Neural crest cell (in vitro differentiated cells): ENCODE results near the gene RARRES1. TPM values are rescaled to one million over a fixed set of nuclear protein-coding genes. Genes with fewer than 3 reads are reported as not detected.

Experiments used
- DNase-seq: peaks from one replicate; pipeline ENCODE4 v3.0.0; 2021; ENCODE audit warnings: low read depth, mixed read lengths, low spot score
- H3K27ac Mint-ChIP-seq: one replicate; pipeline ENCODE4 v1.8.0; 2021; ENCODE audit warnings: mild to moderate bottlenecking, mixed read lengths; ENCODE audit not compliant: unreplicated experiment
- H3K27me3 Mint-ChIP-seq: 2 replicates; pipeline ENCODE4 v1.8.0; 2021; ENCODE audit warnings: low read depth, mild to moderate bottlenecking, mixed read lengths
- H3K36me3 Mint-ChIP-seq: 2 replicates; pipeline ENCODE4 v1.8.0; 2021; ENCODE audit warnings: low read depth, mild to moderate bottlenecking, mixed read lengths
- H3K4me1 Mint-ChIP-seq: 2 replicates; pipeline ENCODE4 v1.8.0; 2021; ENCODE audit warnings: mixed read lengths
- H3K4me3 Mint-ChIP-seq: one replicate; pipeline ENCODE4 v1.8.0; 2021; ENCODE audit warnings: mild to moderate bottlenecking, mixed read lengths
- H3K9me3 Mint-ChIP-seq: 2 replicates; pipeline ENCODE4 v1.8.0; 2021; ENCODE audit warnings: mixed read lengths
- CTCF ChIP-seq: fragments of 200-600 bp; sonication (generic); conservative IDR thresholded peaks from 2 replicates; pipeline ENCODE4 v1.5.0; 2021; ENCODE audit warnings: antibody characterized with exemption, mild to moderate bottlenecking
- total RNA-seq: library from RNA; stranded (reverse); gene quantifications from 2 replicates; pipeline ENCODE4 v1.2.1, GENCODE V29; 2021

The RARRES1 gene
- total RNA-seq, 1 donor from 2014 or later, result 1.4 TPM

GRCh38 chr3:158732856-158733200 is 571 bp upstream of the RARRES1 start:
- Mint-ChIP-seq H3K27me3 (no peaks in the 10 kb centered on the region), H3K4me3 (peak overlapping the region; percentile 75), H3K9me3 (no peaks in the 10 kb centered on the region), H3K27ac (no peak overlapping the region), H3K36me3 (peaks cover 28% of the 10 kb centered on the region), H3K4me1 (peaks cover 12% of the 10 kb centered on the region)
- TF ChIP-seq CTCF, result no peak
- DNase-seq, result no peak

GRCh38 chr3:158731486-158731885 is 771 bp downstream of the RARRES1 start:
- Mint-ChIP-seq H3K4me3 (peak overlapping the region; percentile 87), H3K9me3 (no peaks in the 10 kb centered on the region), H3K27ac (no peak overlapping the region), H3K27me3 (no peaks in the 10 kb centered on the region), H3K4me1 (peaks cover 15% of the 10 kb centered on the region), H3K36me3 (peaks cover 26% of the 10 kb centered on the region)
- no peak for TF ChIP-seq CTCF
- DNase-seq, result no peak

GRCh38 chr3:158728851-158729250 is 3.4 kb downstream of the RARRES1 start:
- peaks cover 3% of the 10 kb centered on the region for H3K36me3 Mint-ChIP-seq
- no peak for DNase-seq
- H3K27me3 Mint-ChIP-seq, result no peaks in the 10 kb centered on the region
- H3K27ac Mint-ChIP-seq, result peak overlapping the region; percentile 6
- H3K4me1 Mint-ChIP-seq, result peaks cover 20% of the 10 kb centered on the region
- no peaks in the 10 kb centered on the region for H3K9me3 Mint-ChIP-seq
- no peak for TF ChIP-seq CTCF
- H3K4me3 Mint-ChIP-seq, result peak overlapping the region; percentile 41

GRCh38 chr3:158728061-158728377 is 4.2 kb downstream of the RARRES1 start:
- TF ChIP-seq CTCF, result no peak
- DNase-seq, result no peak
- no peaks in the 10 kb centered on the region for H3K9me3 Mint-ChIP-seq
- H3K36me3 Mint-ChIP-seq, result no peaks in the 10 kb centered on the region
- H3K4me3 Mint-ChIP-seq, result peak overlapping the region; percentile 47
- no peaks in the 10 kb centered on the region for H3K27me3 Mint-ChIP-seq
- H3K4me1 Mint-ChIP-seq, result peaks cover 21% of the 10 kb centered on the region
- no peak overlapping the region for H3K27ac Mint-ChIP-seq

- H3K27ac Mint-ChIP-seq, result no peak overlapping the region
- peaks cover 24% of the 10 kb centered on the region for H3K4me1 Mint-ChIP-seq
- H3K4me3 Mint-ChIP-seq, result peak overlapping the region; percentile 47
- peak; percentile 51 for DNase-seq
- H3K9me3 Mint-ChIP-seq, result no peaks in the 10 kb centered on the region
- no peaks in the 10 kb centered on the region for H3K27me3 Mint-ChIP-seq
- no peaks in the 10 kb centered on the region for H3K36me3 Mint-ChIP-seq
- peak; percentile 87 for TF ChIP-seq CTCF
These were observed 4.8 kb downstream of the RARRES1 start for GRCh38 chr3:158727206-158728060.
